GM18517 (cell line): ENCODE data around the gene TTC9B.

ENCODE experiments used
- ATAC-seq: cut with Tn5 transposase; IDR thresholded peaks from one replicate; pipeline ENCODE4 v1.9.1; 2021; ENCODE audit warnings: mild to moderate bottlenecking, moderate library complexity; ENCODE audit not compliant: unreplicated experiment

Gene TTC9B

GRCh38 chr19:40217934-40218890 lies at the start of gene TTC9B:
TTC9B (minus strand) TSS chr19:40218384; CDS start chr19:40218381, 3 bp downstream.
- ATAC-seq: no peak

- ATAC-seq: no peak
Observed at GRCh38 chr19:40267601-40267997, 49.4 kb upstream of the TTC9B start.

DNA sequence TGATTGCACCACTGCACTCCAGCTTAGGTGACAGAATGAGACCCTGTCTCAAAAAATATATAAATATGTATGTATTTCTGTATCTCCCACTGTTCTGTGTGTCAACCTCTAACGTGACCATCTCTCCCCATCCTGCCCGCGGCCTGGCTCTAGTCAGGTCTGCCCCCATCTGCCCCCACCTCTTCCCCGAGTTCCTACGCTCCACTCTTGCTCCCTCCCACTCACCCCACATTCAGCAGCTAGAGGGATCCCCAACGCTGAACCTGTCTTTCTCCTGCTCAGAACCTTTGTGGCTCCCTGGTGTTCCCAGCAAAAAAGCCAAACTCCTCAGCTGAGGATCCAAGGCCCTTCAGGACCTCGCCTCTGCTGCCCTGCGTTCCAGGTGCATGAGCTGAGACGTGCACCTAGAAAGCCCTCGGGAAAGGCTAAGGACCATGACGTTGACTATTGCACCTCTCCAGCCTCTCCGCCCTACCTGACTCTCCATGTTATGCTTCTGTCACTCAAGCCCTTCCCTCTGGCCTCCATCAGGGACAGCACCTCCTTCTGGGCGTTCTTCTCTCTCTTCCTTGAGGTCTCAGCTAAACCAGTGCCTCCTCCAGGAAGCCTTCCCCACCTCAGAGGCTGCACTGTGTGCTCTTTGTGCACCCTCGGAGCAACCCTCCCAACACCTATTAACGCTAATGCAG lies 48.9 kb upstream of the TTC9B start:
- ATAC-seq: no peak

- no peak for ATAC-seq
Observed at GRCh38 chr19:40266119-40266518, 47.9 kb upstream of the TTC9B start.

DNA sequence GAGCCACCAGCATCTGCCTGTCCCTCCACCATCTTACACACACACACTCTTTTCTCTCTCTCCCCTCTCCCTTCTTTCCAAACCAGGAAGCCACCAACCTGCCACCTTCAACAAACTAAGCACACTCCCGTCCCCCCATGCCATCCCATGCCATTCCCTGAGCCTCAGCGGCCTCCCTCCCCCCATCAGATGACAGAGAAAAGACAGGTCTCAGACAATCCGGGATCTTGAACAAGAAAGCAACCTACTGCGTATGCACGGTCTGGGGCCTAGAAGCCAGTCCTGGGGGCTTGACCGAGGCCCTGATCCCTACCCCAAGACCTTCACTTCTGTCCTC lies 47.5 kb upstream of the TTC9B start:
- no peak for ATAC-seq

DNA sequence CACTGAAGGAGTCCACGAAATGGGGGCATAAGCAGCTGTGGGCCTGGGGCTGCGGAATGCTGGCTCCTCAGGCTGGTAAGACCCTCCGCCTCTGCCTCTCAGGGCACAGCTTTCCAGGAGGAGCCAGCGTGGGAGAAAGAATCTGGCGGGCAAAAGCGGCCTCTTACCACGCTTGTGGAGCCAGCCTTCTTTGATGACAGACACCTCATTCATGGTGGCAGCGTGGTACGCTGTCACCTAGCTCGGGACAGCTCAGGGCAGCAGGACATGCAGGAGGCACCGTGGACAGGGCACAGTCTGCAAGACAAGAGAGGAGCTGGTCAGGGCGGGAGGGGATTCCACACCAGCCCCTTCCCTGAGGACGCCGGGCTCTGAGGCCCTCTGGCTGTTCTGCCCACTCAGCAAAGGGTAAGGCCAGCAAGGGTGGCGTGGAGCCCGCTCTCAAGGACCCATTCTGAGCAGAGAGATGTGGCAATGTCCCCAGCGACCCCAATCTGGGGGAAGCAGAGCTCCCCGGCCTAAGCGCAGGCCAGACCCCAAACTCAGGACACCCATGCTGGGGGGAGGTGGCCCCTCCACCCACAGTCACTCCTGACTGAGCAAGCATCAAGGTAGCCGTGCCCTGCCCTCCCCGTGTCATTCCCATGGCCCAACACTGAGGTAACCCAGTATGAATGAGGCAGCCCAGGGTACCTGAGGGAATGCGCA lies 47.0 kb upstream of the TTC9B start:
- ATAC-seq: no peak

DNA sequence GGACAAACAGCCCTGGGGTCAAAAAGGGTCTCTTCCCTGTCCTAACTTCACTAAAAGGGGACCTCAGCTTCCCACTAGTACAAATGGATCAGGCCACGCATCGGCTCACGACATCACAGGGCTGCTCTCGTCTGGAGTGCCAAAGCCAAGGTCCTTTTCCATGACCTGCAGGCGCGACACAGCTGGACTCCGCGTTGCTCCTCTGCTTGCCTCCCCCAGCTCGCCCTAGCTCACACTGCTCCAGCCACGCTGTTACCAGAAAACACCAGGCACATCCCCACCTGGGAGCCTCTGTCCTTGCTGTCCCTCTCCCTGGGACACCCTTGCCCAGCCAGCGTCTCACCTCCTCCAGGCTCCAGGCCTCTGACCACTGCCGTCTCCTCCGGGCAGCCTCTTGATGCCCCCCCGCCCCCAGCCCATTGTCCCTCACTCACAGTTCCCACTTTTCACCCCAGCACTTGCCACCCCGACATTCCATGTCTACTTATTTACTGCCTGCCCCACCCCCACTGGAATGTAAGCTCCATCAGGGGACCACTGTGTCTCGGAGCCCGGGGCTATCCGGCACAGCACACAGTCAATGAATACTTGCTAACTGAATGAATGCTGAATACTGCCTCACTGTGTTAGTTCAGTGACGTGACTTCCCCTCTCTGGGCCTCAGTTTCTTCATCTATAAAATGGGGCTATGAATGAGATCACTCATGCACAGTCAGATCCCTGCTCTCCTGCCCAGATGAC lies 46.3 kb upstream of the TTC9B start:
- no peak for ATAC-seq

DNA sequence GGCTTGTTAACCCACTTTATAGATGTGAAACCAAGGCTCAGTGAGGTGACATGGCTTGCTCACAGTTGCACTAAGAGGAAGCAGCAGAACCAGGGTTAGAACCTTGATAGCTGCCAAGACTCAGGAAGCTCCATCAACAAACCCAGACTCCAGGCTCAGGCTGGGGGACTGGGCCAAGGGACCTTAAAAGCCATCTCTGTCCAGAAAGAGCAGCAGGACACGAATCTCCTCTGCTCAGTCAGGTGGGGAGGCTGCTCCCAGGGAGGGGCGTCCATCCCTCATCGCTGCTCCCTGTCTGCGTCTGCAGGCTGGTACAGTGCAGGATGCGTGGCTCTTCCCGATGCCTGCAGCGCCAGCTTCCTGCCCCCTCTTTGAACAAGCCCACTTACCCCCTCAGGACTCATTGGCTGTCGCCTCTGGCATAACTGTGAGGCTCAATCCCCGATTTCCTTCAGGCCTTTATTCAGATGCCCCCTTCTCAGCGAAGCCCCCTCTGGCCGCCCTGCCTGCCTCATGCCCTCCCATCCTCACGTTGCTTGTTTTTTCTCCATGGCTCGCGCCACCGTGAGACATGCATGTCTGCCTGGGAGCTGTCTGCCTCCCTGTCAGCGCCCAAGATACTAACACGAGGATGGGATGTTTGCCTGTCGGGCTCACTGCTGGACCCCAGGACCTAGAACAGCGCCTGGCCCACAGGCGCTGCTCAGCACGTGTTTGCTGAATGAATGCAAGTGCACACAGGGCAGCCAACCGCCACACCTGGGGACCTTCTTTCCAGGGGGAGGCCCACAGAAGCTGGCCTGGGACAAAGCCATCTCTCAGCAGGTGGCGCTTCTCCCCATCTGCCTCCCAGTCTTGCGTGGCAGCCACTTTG lies 45.5 kb upstream of the TTC9B start:
- ATAC-seq: no peak

DNA sequence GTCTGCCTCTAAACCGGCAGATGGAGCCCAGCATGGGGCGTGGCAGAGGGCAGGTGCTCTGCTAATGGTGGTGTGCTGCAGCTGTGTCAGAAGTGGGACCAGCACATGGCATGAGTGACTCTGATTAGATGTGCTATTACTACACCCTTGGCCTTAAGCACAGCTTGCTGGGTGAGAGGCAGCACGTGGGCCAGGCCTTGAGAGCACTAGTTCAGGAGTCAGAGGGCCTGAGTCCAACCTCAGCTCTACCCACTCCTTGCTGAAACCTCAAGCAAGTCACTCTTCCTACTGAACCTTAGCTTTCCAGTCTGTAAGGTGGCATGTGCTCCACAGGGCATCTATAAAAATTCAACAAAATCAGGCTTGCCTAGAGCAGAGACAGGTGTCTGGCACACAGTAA lies 44.2 kb upstream of the TTC9B start:
- no peak for ATAC-seq

- ATAC-seq: no peak
Observed at GRCh38 chr19:40261631-40262030, 43.4 kb upstream of the TTC9B start.

DNA sequence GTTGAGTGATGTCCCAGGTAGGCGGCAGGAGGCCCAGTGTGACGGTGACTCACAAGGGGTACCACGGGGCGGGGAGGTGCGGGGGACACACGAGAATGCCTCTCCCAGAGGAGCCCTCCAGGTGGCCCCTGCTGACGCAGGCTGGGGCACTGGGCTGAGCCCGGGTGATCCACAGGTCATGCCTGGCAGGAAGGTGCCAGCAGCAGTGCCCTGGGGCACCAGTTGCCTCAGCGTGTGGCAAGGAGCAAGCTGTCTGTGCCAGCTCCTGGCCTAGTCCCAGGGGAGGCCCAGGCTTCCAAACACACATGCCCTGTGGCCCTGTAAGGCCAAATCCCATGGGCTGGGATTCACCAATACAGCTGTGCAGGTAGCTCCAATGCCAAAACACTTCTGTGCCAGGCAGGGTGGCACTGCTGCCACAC lies 38.9 kb upstream of the TTC9B start:
- ATAC-seq: no peak

GRCh38 chr19:40256512-40256911 lies 38.3 kb upstream of the TTC9B start:
- ATAC-seq: no peak

- ATAC-seq: no peak
Observed at GRCh38 chr19:40255619-40256166, 37.5 kb upstream of the TTC9B start.

GRCh38 chr19:40254714-40255418 lies 36.7 kb upstream of the TTC9B start:
- ATAC-seq: no peak

GRCh38 chr19:40253611-40254092 lies 35.5 kb upstream of the TTC9B start:
- no peak for ATAC-seq

DNA sequence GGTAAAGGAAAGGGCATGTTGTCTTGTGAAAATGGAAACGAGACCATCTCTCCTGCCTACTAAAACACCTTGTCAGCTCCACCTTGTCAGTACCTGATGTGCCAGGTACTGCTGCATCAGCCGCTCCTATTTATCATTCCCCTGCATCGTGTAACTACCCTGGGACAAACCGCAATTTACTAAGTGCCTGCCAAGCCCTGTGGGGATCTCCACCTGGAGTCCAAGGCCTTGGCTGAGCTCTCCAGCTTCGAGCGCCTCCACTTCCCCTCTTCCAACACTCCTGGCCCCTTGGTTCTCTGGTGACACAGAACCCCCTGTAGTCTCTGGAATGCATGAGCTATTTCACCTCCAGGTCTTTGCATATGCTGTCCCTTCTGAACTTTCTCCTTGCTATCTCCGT lies 34.2 kb upstream of the TTC9B start:
- ATAC-seq: no peak

GRCh38 chr19:40251991-40252390 lies 33.8 kb upstream of the TTC9B start:
- no peak for ATAC-seq

- no peak for ATAC-seq
Observed at GRCh38 chr19:40251244-40251643, 33.1 kb upstream of the TTC9B start.

DNA sequence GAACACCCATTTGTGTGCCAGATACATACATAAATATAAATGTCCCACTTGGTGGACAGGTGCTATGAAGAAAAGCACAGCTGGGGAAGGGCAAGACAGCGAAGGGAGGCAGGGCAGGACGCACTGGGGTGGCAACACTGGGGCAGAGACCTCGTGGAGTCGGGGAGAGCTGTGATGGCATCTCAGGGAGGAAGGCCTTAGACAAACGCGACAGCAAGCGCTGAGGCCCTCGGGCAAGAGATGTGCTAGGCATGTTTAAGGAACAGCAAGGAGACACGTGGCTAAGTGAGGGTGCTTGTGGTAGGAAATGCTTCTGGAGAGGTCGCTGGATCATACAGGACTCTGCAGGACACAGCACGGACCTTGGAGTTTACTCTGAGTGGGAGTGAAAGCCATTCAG lies 31.6 kb upstream of the TTC9B start:
- no peak for ATAC-seq
